ENCODE results near the gene PEX16.

DNA sequence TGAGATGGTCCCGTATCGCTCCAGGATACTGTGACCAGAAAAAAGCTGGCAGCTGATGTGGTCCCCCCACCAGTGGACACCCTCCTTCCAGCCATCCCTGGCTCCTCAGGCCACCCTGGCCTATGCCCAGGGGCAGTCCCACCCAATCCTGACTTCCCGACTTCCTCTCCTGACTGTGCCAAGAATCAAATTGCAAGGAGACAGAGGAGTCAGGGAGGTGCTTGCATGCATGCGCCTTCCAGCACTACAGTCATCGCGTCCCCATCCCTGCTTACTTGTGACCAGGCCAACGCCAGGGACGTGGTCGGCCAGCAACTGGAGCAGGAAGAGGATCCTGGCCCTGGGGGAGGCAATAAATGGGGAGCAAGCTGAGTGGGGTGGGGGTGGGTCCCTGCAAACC, 7.1 kb downstream of the PEX16 start:
- TF ChIP-seq, protein P1, sequence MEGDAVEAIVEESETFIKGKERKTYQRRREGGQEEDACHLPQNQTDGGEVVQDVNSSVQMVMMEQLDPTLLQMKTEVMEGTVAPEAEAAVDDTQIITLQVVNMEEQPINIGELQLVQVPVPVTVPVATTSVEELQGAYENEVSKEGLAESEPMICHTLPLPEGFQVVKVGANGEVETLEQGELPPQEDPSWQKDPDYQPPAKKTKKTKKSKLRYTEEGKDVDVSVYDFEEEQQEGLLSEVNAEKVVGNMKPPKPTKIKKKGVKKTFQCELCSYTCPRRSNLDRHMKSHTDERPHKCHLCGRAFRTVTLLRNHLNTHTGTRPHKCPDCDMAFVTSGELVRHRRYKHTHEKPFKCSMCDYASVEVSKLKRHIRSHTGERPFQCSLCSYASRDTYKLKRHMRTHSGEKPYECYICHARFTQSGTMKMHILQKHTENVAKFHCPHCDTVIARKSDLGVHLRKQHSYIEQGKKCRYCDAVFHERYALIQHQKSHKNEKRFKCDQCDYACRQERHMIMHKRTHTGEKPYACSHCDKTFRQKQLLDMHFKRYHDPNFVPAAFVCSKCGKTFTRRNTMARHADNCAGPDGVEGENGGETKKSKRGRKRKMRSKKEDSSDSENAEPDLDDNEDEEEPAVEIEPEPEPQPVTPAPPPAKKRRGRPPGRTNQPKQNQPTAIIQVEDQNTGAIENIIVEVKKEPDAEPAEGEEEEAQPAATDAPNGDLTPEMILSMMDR (IDR thresholded peaks at IDR 0.05; ENCODE audit: low read depth, low read length, poor library complexity, severe bottlenecking): no peak
- no peak for TF ChIP-seq EZH2phosphoT487 (IDR thresholded peaks at IDR 0.05; ENCODE audit: borderline replicate concordance, low read length)
